ENCODE data around the gene TLE7.

TLE7 gene

GRCh38 chr16:71399801-71400563 is 41.9 kb downstream of the TLE7 start:
- TF ChIP-seq ZFX (IDR thresholded peaks at IDR 0.05; ENCODE audit: borderline replicate concordance), result no peak
- TF ChIP-seq CTCF (IDR thresholded peaks at IDR 0.05), result no peak

GRCh38 chr16:71396594-71396993 is 45.3 kb downstream of the TLE7 start:
- no peak overlapping the region for H3K27ac ChIP-seq
- TF ChIP-seq CTCF (IDR thresholded peaks at IDR 0.05) (no peak), ZFX (IDR thresholded peaks at IDR 0.05; ENCODE audit: borderline replicate concordance) (no peak)

More at GRCh38 chr16:71399801-71400563, 41.9 kb downstream of the TLE7 start:
- no peak overlapping the region for H3K27ac ChIP-seq

DNA sequence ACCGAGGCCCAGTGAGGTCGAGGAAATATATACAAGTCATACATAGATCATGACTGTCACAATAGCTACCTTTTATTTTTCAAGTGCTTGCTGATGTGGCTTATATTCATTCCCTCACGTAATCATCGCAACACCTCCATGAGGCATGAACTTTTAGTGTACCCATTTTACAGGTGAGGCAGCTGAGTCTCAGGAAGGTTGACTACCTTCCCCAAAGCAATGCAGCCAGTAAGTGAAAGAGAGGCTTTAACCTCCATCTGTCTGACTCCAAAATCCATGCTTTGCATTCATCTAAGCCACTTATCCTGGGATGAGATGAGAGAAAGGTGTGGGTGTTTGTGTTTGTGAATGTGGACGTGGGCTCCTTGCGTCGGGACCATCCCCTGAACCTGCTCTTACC is 52.5 kb downstream of the TLE7 start:
- H3K27ac ChIP-seq, result no peak overlapping the region
- TF ChIP-seq CTCF (IDR thresholded peaks at IDR 0.05) (no peak), ZFX (IDR thresholded peaks at IDR 0.05; ENCODE audit: borderline replicate concordance) (no peak)

- H3K27ac ChIP-seq, result no peak overlapping the region
- no peak for TF ChIP-seq CTCF (IDR thresholded peaks at IDR 0.05)
- no peak for TF ChIP-seq ZFX (IDR thresholded peaks at IDR 0.05; ENCODE audit: borderline replicate concordance)
Measured at GRCh38 chr16:71387045-71387871, 54.6 kb downstream of the TLE7 start.

DNA sequence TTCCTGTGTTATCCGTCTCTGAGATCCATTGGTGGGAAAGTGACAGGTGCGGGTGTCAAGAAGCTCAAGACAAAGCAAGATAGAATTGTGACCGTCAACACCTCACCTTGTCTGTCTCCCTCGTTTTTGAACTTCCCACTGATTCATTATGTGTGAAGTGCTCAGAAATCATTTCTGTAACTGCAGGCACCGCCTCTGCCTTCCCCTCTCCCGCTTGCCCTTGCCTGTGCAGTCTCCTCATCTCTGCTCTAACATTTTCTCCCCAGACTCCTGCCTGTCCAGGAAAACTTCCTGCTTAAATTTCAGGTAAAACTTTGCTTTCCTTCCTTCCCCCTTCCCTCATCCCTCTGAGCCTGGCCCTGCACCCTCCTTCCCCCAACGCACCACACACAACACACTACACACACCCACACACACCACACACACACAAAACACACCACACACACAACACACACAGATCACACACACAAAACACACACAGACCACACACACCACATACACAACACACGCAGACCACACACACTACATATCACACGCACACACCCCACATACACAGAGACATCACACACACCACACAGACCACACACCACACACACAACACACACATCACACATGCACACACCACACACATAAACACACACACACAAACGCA is 57.7 kb downstream of the TLE7 start:
- no peak overlapping the region for H3K27ac ChIP-seq
- no peak for TF ChIP-seq ZFX (IDR thresholded peaks at IDR 0.05; ENCODE audit: borderline replicate concordance)
- no peak for TF ChIP-seq CTCF (IDR thresholded peaks at IDR 0.05)

GRCh38 chr16:71383054-71383773 is 58.6 kb downstream of the TLE7 start:
- no peak overlapping the region for H3K27ac ChIP-seq
- TF ChIP-seq ZFX (IDR thresholded peaks at IDR 0.05; ENCODE audit: borderline replicate concordance), result no peak
- no peak for TF ChIP-seq CTCF (IDR thresholded peaks at IDR 0.05)

Data from 22Rv1 (cell line).